Measurements from ENCODE around the gene EVL.
A peak's percentile ranks its signal among the peaks of the same experiment; 100 is the strongest.

EVL gene

DNA sequence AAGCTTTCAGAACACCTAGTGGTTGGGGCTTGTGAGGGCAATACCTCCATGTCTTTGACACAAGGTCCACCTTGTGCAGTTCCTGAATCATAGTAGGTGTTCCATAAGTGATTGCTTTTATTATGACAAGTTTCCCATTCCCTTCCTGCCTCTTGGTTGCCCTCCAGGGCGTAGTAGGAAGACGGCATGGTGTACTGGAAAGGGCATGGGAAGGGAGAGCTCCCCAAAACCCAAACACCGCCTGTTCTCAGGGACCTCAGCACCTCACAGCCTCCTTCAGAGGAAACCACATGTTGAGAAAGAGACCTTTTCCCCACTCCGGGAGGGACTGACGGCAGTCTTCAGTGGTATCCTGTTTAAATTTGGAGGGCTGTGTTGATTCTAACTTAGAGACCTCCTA, 21.1 kb downstream of the EVL start:
- DNase-seq = no peak

DNA sequence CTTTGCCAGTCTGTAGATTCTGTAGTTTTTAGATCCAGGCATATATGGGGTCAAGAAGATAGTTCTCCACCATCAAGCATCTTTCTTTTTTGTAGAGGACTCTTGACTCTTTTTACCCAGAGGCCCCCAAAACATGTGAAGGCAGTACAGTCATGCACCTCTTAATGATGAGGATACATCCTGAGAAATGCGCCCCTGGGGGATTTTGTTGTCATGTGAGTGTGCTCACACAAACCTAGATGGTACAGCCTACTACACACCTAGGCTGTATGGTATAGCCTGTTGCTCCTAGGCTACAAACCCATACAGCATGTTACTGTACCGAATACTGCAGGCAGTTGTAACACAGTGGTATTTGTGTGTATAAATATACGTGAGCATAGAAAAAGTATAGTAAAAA, 23.0 kb downstream of the EVL start:
- no peak for DNase-seq

DNA sequence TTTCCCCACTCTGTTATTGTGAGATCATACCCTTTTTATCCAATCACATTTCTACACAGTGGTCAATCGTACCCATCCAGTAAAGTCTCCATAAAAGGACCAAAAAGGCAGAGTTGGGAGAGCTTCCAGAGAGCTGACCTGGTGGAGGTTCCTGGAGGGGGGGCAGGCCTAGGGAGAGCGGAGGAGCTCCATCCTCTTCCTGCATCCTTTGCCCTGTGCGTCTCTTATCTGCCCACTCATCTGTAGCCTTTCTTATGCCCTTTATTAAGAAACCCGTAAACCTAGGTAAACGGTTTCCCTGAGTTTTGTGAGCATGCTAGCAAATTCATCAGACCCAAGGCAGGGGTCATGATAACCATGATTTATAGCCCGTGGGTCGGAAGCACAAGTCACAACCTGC, 26.2 kb downstream of the EVL start:
- DNase-seq = no peak

DNA sequence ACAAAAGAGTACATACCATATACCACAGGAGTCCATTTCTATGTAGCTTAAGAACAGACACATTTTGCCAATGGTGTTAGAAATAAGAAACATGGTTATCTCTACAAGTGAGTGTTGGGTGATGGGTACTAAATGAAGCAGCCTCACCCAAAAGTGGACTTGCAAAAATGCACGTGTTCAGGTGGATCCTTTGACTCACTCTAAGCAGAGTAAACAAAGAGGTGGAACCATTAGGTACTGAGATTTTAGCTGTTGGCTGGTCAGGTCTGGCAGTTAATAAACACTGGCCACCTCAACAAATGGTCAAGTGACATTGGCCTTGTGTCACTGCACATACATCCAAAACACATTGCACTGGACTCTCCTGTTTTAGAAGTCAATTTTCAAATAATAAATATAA, 27.6 kb downstream of the EVL start:
- DNase-seq = no peak

DNA sequence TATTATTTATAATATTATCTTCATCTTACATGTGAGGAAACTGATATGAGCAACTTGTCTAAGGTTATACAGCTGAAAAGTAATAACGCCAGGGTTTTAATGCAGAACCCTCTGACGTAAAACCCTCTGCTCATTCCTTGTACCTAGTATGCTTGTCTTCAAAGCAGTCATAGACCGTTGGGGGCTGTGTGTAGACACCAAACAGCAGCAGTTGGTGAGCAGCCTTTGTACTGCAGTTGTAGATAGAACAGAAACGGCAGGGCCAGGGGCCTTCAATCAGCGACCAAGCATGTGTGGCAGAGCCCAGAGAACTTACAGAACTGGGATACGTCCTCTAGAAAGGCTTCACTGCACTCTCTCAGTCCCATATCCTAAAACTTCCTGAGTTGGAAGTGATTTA, 28.1 kb downstream of the EVL start:
- DNase-seq = no peak

DNA sequence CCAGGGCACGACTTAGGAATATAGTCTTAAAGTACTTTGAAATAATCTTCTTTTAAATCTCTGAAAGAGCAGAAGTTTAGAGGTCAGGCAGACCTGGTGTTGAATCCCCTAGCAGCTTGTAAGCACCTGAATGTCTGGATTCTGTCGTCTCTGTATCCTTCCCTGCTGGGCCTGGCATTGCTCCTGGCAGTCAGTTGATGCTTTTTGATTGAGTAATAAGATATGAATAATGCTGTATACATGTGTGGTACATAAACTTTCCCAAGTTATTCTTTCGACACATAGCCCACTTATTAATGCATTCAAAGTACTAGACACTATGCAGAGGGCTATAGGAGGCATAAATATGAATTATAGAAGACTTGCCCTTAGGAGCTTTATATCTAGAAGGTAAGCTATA, 31.4 kb downstream of the EVL start:
- DNase-seq = no peak

DNA sequence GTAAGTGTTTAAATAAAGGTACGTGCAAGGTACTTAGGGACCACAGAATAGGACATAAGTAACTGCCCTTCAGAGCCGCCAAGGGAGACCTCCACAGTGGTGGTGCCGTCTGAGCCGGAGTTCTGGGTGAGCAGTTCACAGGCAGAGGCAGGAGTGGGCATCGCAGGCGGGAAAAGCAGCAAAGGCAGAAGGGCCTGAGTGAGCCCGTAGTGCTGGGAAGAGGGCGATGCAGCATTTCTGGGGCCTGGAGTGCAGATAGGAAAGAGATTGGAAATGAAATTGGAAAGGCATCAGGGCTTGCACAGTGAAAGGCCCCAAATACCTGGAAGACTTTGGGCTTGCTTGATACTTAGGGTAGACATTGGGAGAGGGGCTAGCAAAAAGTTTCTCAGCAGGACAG, 32.9 kb downstream of the EVL start:
- no peak for DNase-seq

DNA sequence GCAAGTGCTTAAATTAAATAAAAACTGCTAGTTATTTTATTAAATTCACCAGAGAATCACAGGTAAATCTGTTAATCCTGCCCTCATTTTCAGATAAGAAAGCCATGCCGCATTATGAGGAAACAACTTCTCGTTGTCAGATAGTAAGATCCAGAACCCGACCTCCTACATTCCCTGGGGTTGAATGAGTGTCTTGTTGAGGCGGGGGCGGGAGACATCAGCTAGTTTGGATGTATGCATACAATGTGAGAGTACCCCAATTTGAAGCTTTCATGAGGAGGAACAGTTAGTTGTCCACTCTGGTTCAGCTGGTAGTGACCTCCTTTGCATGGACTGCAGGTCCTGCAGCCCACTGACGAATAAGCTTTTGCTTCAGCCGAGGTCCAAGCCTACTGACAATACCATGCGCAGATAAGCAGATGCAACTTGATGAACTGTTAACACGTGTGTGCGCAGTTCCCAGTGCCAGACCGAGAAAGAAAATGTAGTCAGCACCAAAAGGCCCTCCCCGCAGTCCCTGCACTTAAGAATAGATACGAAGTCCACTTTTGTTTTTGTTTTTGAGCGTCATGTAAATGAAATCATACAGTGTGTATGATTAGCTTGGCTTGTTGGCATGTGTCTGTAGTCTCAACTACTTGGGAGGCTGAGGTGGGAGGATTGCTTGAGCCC, 34.9 kb downstream of the EVL start:
- DNase-seq = no peak

DNA sequence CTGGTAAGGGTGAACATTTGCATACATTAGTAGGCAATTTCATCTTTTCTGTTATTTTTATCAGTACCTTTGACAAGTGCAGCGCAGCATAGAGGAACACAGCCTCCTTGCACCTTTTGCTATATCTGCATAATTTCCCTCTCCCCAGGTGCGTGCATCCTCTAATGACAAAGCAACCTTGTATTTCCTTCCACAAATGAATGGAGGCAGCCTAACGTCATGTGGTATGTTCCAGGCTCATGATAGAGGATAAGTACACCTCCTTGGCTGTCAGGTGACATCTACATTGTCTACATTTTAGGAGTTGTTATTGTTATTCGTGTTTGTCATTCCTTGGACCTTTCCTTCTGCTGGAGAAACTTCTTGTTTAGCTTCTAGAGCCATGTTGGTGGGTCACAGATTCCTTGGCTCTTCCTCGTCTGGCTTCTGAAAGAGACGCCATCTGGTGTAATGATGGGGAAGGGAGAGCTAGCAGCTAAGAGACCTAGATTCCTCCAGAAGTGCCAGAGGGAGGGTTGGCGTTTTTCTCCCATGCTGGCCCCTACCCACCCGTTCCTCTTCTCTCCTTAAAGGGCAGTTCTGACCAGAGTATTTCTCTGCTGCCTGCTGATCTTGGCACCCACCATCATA, 37.0 kb downstream of the EVL start:
- no peak for DNase-seq

DNA sequence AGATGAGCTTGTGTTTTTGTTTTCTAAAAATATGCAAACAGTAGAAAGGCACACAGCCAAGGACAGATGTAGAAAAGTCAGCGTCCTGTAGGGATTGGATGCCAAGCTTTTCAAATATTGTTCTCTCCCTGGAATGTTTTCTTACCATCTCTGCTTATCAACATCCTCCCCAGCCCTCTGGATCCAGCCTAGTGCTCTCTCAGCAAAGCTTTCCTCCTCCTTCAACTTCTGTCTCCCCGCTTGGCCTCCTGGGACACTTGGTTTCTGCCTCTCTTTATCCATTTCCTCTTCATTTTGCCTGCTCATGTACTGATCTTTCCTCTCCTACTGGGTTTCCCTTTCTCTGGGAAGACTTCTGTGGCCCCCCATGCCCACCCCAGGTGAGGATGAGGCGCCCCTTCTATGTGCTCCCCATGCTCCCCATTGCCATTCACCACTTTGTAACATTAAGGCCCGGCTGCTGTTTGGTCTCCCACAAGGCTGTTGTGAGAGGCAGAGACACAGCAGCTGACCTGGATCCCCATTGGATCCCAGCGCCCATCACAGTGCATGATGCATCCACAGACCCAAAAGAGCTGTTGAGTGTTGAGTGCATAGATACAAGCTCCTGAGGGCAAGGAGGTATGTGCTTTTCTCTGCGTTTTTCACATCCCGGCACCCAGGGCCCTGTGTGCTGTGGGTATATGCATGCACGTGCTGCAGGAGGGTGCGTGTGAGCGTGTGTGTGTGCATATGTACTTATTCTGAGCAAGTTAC, 38.2 kb downstream of the EVL start:
- peak; percentile 50 for DNase-seq

DNA sequence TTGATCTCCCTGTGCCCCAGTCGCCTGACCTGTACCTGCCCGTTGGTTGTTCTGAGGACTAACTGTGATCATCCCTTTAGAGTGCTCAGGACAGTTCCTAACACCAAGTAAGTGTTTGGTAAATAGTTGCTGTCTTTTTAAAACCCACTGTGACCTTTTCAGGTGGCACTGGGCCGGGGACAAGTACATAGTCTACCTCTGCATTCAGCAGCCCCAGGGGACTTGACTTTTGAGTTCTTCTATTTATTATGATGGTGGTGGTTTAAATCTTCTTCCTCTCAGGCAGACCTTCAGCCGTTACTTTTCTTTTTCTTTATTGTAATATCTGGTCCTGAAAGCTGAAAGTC, 38.8 kb downstream of the EVL start:
- DNase-seq = no peak

DNA sequence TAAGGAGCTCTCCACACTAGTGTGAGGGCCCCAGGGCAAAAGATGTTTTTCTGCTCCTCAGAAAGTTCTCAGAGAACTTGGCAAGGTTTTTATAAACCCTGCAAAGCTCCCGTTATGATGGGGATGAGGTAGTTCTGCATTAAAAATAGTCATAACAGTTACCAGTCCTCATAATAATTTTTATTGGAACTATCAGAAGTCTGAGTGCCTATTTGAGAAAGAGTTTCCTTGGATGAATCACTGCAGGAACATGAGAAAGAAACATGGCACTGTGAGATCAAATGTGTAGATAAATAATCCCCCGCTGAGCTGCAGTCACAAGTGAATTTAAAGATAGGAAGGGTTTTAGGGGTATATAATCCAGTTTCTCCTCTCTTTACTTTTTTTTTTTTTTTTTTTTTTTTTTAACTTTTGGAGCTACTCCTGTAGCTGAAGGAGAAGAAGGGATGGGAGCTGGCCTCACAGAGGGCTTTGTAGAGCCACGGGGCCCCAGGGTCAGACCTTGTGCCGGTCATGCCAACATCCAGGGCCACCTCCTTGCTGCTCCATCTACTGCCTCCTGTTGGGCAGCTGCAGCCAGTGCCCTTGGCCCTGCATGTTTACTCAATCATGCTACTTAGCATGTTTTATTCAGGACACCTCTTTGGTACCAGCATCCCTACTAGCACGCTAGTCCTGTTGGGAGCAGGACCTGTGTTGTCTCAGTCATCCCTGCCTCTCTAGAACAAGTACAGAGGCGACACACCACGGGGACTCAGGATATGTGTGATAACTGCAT, 39.5 kb downstream of the EVL start:
- peak; percentile 31 for DNase-seq

DNA sequence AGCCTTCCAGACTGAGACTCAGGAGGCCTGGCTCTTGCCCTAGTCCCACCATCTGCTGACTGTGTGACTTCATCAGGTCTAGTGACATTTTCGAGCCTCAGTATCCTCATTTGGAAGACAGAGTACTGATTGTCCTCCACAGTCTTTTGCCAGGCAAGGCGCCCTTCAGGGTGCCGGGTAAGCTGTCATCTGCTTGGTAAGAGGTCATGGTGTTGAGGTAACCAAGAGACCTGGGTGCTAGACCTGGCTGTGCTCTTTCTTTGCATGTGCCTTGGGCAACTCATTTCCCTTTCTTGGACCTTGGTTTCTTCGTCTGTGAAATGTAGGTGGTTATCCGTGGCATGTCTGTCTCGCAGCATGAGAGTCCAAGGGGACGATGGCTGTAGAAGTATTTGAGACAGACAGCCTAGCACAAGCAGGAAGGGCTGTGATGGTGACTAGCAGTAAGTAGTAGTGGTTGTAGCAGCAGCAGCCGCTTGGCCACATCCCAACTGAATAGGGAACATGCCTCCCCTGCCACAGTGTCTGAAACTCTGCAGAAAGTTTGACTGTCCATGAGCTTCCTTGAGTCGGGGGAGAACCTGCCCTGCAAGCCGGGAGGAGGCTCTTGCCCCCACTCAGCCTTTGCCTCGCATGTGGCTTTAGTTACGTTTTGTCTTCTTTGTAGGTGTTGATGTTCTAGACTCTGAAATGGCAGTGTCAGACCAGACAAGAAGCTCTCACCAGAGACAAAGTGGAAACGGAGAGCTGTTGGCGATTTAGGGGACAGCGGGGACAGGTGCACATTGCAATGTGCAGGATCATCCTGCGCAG, 40.3 kb downstream of the EVL start:
- DNase-seq = no peak

DNA sequence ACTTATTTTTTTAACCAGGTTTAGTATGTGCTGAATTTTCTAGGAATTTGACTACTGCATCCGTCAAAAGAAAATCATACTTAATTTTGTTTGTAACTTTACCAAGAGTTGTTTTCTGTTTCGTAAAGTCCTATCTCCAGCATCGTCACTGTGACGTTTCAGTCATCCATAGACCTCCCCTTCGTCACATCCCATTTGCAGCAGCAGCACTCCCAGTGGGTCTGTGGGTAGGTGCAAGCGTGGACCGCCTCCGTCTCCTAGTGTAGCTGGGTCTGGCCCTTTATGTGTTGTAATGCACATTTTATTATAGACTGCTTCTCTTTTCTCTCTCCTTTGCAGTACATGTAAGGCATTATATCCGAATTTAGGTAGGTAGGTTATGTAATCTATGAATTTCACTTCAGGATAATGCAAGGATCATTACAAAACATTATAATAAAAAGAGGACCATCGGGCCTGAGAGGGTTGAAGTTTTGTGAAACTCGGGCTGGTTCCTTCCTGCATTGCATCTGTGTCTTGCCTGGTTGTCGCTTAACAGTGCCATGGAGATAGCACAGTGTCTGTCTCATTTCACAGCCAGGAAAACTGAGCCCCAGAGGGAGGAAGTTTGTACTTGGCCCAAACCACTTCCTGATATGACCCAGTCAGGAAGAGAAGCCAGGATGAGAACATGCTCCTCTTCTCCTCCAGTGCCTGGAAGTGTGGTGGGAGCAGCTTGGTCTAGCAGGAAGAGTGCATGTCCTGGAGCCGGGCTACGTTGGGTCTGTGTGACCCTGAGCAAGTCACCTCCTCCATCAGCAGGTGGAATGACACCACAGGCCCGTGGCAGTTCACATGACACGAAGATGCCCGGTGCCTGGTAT, 41.3 kb downstream of the EVL start:
- DNase-seq = no peak

DNA sequence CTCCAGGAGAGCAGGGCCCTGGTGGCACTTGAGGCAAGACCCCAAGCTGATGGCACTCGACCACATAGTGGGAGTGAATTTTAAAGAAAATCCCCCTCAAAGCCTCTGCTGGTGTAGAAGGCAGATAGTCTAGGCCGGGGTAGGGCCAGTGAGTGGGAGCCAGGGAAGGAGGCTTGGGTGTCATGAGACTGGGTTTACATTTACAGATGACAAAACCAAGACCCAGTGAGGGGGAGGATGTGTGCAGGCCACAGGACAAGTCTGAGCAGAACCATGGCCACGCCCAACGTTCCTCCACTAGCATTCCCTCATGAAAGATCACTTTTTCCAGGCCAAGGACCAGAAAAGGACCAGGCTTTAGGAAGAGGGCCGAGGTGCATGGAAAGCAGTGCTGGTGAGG, 42.0 kb downstream of the EVL start:
- no peak for DNase-seq

DNA sequence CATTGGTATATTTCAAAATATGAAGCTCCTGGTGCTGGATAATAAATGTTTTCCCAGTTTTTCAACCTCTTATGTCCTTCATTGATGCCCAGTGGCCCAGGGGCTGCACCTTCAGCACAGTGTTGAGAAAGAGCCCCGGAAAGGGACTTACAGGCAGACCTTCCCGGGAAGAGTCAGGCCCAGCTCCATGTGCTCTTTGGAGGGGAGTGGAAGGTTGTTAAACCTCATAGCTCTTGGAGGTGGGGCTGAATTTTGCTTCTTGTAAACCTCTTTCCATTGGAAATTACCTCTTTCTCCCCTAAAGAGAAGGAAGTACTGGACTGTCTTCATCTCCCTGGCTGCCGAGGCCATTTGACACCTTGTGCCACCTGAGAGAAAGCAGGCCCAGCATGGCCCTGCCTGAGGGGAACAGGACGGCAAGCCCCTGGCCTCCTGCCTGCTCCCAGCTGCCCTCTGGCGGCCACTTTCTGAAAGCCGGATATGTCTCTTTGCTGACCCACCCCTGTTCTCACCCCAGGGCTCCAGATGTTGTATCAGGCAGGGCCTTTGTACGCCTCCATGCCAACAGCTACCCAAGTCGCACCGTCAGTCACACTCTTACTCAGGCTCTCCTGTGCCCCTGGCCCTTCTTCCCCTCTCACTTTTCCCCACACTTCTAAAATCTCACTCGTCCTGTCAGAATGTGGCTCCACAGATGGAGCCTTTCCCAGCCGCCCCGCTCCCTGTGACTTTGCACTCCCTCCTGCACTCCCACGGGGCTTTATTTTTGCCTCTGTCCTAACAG, 43.0 kb downstream of the EVL start:
- DNase-seq = peak; percentile 89

DNA sequence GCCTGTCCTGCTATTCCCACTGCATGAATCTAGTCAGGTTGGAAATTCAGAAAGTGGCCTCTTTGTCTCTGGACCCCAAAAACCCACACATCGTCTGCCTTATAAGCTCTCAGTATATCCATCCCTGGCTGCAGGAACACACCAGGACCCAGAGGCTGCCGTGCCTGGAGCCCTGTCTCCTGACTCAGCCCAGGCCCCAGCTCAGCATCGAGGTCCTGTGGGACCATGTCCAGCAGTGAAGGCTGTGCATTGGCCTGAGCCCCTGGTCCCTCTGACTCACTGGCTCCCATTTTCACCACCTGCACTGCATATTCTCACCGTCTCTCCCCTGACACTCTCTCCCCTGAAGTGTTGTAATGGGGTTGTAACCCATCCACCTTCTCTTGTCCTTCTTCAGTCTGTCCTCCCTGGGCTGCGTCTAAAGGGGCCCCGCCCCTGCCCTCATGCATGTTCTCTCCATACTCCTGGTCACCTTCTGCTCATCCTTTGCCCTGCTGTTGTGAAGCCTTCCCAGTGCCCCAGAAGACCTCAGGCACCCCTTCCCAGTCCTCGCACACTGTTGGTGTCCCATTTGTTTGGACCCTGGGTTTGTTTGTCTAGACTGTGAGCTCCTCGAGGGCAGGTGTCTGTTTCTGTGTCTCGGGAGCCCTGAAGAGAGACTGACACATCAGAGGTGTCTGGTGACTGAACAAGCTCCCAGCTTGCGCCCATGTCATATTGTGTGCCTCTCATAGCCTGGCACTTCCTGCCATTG, 43.8 kb downstream of the EVL start:
- DNase-seq = no peak

DNA sequence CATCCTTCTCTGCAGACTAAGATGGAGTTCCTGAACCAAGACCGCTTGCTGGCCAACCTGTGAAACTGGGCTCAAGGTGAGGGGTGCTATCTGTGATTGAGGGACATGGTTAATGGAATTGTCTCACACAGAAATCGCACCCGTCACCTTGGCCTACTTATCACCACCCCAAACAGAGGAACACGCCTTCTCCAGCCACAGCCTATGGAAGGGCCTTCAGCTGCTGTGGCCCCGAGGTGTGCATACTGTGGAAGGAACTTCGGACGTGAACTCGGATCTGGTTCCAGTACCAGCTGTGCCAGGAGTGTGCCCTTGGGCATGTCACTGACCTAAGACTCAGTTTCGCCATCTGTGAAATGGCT, 44.4 kb downstream of the EVL start:
- DNase-seq = no peak

DNA sequence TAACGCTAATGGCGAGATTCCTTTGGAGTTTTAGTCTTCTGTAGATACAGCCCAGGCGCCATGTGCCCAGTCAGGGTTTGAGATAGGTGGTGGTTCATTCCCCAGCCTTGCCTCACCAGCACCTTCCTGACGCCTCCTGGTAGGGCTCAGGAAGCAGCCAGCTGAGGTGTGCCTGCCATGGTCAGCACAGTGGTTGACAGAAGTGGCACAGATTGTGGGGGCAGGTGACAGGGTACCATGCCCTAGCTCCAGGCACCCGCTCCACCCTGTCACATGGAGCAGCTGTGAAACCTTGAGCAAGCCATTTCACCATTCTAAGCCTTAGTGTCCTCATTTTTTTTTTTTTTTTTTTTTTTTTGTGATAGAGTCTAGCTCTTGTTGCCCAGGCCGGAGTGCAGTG, 45.6 kb downstream of the EVL start:
- DNase-seq = no peak

Data from eye (tissue), 1 donor.